ENCODE data around the gene TNFRSF21.
A peak's percentile ranks its signal among the peaks of the same experiment; 100 is the strongest.
"Not testable (repeated sequence)": the region's sequence is repeated elsewhere in the genome, so short reads cannot be mapped to it uniquely, and the experiment has no call there.

Gene TNFRSF21

GRCh38 chr6:47288267-47289090, 21.2 kb downstream of the TNFRSF21 start:
- DNase-seq (ENCODE audit: low spot score): no peak
- no peak for FAIRE-seq

GRCh38 chr6:47286301-47286700, 23.4 kb downstream of the TNFRSF21 start:
- no peak for FAIRE-seq
- no peak for DNase-seq (ENCODE audit: low spot score)

DNA sequence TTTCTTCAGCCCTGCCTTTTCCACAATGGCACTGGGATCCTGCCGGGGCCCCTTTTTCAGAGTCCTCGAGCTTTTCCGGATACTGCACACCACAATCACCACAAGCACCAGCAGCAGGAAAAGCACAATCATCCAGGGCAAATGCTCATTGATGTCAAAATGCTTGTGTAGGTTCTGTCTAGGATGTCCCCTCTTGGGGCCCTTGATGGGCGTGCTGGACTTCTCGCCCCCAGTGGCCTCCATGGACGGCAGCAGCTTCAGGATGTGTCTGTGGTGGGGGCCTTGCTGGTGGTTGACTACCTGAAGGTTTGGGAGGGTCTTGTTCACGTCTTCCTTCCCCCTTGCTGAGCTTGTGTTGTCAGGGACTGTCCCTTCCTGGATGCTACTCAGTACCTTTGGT, 25.7 kb downstream of the TNFRSF21 start:
- no peak for DNase-seq (ENCODE audit: low spot score)
- no peak for FAIRE-seq

- FAIRE-seq (peak; percentile 91), DNase-seq (ENCODE audit: low spot score) (no peak)
These were observed 31.2 kb downstream of the TNFRSF21 start for GRCh38 chr6:47278545-47278944.

DNA sequence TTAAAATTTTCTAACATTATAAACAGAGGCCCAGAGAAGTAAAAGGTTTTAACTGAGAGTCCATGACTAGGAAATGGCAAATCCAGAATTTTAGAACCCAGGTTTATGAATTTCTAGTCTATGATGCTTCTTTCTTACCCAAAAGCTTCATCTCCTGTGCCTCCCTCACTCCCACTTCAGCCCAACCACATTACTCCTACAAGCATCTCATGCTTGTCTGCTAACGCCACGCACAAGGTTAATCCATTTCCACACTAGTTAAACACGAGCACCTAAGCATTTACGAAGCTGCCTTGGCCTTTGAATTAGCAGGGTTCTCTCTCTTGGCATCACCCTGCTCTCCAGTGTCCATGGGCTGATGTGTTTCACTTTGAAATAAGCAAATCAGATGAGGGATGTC, 32.0 kb downstream of the TNFRSF21 start:
- no peak for DNase-seq (ENCODE audit: low spot score)
- no peak for FAIRE-seq

GRCh38 chr6:47276377-47276776, 33.3 kb downstream of the TNFRSF21 start:
- DNase-seq (ENCODE audit: low spot score) (no peak), FAIRE-seq (no peak)

DNA sequence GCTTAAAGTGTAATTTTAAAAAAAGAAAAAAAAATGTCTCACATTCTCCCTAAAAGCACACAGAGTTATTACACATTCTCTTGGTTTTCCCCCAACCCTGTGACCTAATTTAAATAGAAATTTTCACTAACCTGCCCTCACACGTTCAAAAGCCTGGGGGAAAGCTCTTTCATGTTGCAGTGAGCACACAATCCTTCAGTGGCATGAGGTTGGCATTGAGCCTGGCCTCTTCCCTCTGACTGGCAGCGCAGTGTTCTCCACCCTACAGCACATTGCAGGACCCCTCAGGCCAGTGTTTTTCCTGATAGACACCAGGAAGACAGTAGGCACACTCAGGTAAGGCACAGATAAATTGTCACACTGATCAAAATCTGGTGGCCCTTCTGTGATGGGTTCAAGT, 34.1 kb downstream of the TNFRSF21 start:
- DNase-seq (ENCODE audit: low spot score) (no peak), FAIRE-seq (no peak)

GRCh38 chr6:47275132-47275531, 34.6 kb downstream of the TNFRSF21 start:
- not testable (repeated sequence) for FAIRE-seq; DNase-seq (ENCODE audit: low spot score)

DNA sequence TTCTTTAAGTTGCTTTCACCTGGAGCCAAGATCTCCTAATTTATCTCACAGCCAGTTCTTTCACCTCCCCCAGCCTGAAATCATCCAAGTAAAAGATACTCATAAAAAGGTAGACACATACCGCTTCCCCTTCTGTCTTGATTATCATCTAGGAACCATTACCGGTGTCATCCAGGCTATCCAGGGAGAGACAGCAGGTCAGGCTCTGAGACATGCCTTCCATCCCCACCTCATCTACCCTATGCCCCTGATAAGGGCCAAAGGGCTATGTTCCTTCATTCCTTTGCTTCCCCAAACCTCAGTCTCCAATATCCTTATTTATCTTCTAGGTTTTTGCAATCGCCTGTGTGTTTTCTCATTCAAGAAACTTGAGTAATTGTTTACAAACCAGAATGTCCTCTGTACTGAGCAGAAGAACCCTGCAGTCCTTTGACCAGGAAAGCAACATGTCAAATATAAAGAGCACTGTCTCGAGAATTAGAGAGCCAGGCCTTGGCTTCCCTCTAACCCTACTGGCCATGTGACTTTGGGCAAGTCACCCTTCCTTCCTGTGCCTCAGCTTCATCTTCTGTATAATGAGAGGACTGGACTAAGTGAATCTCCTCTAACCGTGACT, 41.0 kb downstream of the TNFRSF21 start:
- DNase-seq (ENCODE audit: low spot score) (no peak), FAIRE-seq (no peak)

DNA sequence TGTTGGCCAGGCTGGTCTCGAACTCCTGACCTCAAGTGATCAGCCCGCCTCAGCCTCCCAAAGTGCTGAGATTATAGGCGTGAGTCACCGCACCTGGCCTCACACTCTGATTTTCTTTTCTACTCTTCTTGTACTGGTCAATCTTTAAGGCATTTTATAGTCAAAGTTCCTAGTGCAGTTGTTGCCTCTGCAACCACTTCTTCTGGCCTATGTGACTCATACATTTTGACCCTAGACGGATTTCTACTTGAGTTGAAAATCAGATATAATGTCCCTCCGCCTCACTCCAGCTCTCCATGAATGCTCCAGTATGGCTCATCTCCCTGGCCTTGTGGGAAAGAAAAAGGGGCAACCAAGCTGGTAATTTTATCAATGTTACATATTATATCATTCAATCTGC, 42.4 kb downstream of the TNFRSF21 start:
- peak; percentile 16 for DNase-seq (ENCODE audit: low spot score)
- FAIRE-seq: no peak

GRCh38 chr6:47265971-47266370, 43.7 kb downstream of the TNFRSF21 start:
- DNase-seq (ENCODE audit: low spot score) (no peak), FAIRE-seq (no peak)

GRCh38 chr6:47264775-47265184, 44.9 kb downstream of the TNFRSF21 start:
- DNase-seq (ENCODE audit: low spot score): no peak
- no peak for FAIRE-seq

- no peak for FAIRE-seq
- DNase-seq (ENCODE audit: low spot score): no peak
These were observed 46.4 kb downstream of the TNFRSF21 start for GRCh38 chr6:47263268-47263667.

DNA sequence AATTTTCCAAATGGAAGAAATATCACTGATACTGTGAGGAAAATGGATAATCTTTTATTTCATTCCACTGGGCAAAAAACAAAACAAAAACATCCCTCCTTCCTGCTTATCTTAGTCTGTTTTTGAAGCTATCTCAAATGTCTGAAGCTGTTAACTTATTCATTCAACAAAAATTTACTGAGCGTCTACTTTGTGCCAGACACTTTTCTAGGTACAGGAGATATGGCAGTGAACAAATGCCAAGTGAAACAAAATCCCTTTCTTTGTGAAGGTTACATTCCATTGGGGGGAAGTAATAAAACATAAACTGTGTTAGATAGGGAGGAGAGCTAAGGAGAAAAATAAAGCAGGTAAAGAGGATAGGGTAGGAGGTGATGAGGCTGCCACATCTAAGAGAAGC, 47.5 kb downstream of the TNFRSF21 start:
- DNase-seq (ENCODE audit: low spot score) (no peak), FAIRE-seq (no peak)

GRCh38 chr6:47261191-47261590, 48.5 kb downstream of the TNFRSF21 start:
- FAIRE-seq: no peak

GRCh38 chr6:47260021-47260420, 49.7 kb downstream of the TNFRSF21 start:
- DNase-seq (ENCODE audit: low spot score) (no peak), FAIRE-seq (no peak)

More at GRCh38 chr6:47261191-47261590, 48.5 kb downstream of the TNFRSF21 start:
- DNase-seq (ENCODE audit: low spot score): no peak

- DNase-seq (ENCODE audit: low spot score) (no peak), FAIRE-seq (no peak)
These were observed 50.9 kb downstream of the TNFRSF21 start for GRCh38 chr6:47258724-47259347.

DNA sequence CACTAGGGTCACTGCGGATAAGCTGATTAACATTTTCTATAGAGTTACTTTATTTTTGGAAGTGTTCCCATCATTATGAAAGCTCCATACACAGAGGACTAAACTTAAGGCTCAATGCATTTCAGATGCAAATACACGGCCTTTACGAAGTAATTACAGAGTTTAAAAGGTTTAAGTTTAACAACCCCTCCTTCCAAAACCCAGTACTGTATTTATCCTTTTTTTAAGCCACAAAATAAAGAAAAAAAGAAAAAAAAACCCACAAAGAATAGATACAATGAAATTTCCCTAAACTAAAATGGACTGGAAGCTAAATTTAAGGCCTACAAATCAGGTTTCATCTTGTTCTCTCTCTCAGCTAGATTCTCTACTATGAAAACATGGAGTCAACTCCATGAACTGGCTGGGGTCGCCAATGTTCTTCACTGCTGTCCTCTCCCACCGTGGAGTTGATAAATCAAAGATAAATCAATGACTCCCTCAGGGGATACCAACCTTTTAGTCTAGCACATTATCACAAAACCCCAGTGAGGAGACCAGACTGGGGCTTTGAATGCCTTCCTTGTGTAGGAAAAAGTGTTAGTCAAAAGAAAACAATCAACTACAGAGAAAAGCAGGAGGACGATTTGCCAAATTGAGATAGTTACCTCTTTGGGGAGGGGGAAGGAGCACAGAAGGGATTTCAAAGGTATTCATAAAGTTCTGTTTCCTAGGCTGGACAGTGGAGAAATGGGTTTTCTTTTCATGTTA, 52.5 kb downstream of the TNFRSF21 start:
- no peak for DNase-seq (ENCODE audit: low spot score)
- FAIRE-seq: no peak

GRCh38 chr6:47256361-47256760, 53.3 kb downstream of the TNFRSF21 start:
- DNase-seq (ENCODE audit: low spot score) (no peak), FAIRE-seq (no peak)

- DNase-seq (ENCODE audit: low spot score) (no peak), FAIRE-seq (no peak)
These were observed 54.8 kb downstream of the TNFRSF21 start for GRCh38 chr6:47254906-47255305.

DNA sequence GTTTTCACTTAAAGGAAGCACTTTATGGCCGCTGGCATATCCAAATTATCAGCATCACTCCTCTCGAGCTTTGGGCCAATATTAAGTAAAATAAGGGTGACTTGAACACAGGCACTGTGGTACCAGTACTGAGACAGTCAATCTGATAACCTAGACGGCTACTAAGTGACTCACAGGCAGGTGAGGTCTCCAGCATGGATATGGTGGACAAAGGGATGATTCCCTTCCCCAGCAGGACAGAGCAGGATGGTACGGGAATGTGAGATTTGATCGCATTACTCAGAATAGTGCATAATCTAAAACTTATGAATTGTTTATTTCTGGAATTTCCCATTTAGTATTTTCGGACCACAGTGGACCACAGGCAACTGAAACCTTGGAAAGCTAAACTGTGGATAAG, 55.7 kb downstream of the TNFRSF21 start:
- DNase-seq (ENCODE audit: low spot score): no peak
- no peak for FAIRE-seq

DNA sequence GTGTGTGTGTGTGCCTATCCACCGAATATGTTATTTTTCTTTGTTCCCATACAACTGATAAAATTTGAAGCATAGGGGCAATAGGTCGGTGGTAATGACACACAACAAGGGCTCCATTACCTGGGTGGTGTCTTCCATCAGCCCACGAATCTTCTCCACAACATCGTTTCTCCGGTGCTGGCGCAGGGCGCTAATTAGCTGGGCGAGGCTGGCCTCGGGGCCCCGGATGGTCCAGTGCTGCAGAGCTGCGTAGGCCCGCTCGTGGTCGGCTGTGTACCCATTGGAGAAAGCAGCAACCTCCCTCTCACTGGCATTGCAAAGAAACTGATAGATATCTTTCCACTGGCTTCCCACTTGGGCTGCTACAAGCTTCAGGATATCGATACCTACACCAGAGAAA, 56.6 kb downstream of the TNFRSF21 start:
- FAIRE-seq (no peak), DNase-seq (ENCODE audit: low spot score) (no peak)

Measured in RCC 7860 (cell line).